Osteoblast (primary cell): ENCODE measurements around the gene TENM4. TPM values are rescaled to one million over a fixed set of nuclear protein-coding genes. Genes with fewer than 3 reads are reported as not detected.

ENCODE experiments used
- DNase-seq: peaks from one replicate; pipeline ENCODE4 v3.0.0; 2011; ENCODE audit warnings: low spot score, mixed read lengths; ENCODE audit not compliant: insufficient read length; ENCODE audit errors: missing footprints
- H2AFZ ChIP-seq: 2 replicates; pipeline ENCODE4 v1.6.0; 2011; ENCODE audit warnings: mild to moderate bottlenecking, low read length
- H3K27ac ChIP-seq: 2 replicates; pipeline ENCODE4 v1.5.1; 2011; ENCODE audit warnings: mild to moderate bottlenecking, low read depth, low read length, moderate library complexity
- H3K27me3 ChIP-seq: 2 replicates; pipeline ENCODE4 v1.6.0; 2012; ENCODE audit warnings: mild to moderate bottlenecking, control low read depth, inconsistent platforms, low read length, moderate library complexity; ENCODE audit not compliant: insufficient read depth
- H3K36me3 ChIP-seq: 2 replicates; pipeline ENCODE4 v1.5.1; 2011; ENCODE audit warnings: mild to moderate bottlenecking, low read length, control low read depth, moderate library complexity; ENCODE audit not compliant: insufficient read depth
- H3K4me1 ChIP-seq: 2 replicates; pipeline ENCODE4 v1.5.1; 2011; ENCODE audit warnings: mild to moderate bottlenecking, low read length, control low read depth, moderate library complexity; ENCODE audit not compliant: insufficient read depth
- H3K4me2 ChIP-seq: 2 replicates; pipeline ENCODE4 v1.6.0; 2011; ENCODE audit warnings: mild to moderate bottlenecking, low read length; ENCODE audit not compliant: insufficient read depth
- H3K4me3 ChIP-seq: fragments of 200-600 bp; sonication (generic); 3 replicates; pipeline ENCODE4 v1.5.1; 2012; ENCODE audit warnings: mild to moderate bottlenecking, low read length, inconsistent platforms; ENCODE audit not compliant: insufficient read depth
- H3K79me2 ChIP-seq: 2 replicates; pipeline ENCODE4 v1.6.0; 2012; ENCODE audit warnings: mild to moderate bottlenecking, low read length, control low read depth, inconsistent platforms; ENCODE audit not compliant: insufficient read depth
- H3K9me3 ChIP-seq: 2 replicates; pipeline ENCODE4 v1.5.1; 2011; ENCODE audit warnings: low read depth, low read length, control low read depth
- H4K20me1 ChIP-seq: 2 replicates; pipeline ENCODE4 v1.6.0; 2012; ENCODE audit warnings: mild to moderate bottlenecking, low read length, control low read depth; ENCODE audit not compliant: insufficient read depth
- CTCF ChIP-seq: IDR thresholded peaks from 2 replicates; pipeline ENCODE4 v1.5.1; 2011; ENCODE audit warnings: mild to moderate bottlenecking, low read depth, low read length, moderate library complexity; ENCODE audit errors: extremely low read depth
- total RNA-seq: library from RNA; depleted of rRNA; stranded (reverse); fragments of >200 nt; gene quantifications from 2 replicates; pipeline ENCODE4 v1.2.3, GENCODE V29; 2012

The TENM4 gene
- total RNA-seq, 1 donor, result 63.3 TPM

GRCh38 chr11:79066456-79067351 is 374.1 kb downstream of the TENM4 start:
- H3K9me3 ChIP-seq, result no peaks in the 10 kb centered on the region
- DNase-seq, result no peak
- H4K20me1 ChIP-seq, result no peaks in the 10 kb centered on the region
- H3K36me3 ChIP-seq, result no peaks in the 10 kb centered on the region
- no peak overlapping the region for H3K4me2 ChIP-seq
- H3K27me3 ChIP-seq, result no peaks in the 10 kb centered on the region
- no peak overlapping the region for H3K4me3 ChIP-seq
- no peak overlapping the region for H3K27ac ChIP-seq
- H3K4me1 ChIP-seq, result no peaks in the 10 kb centered on the region
- H3K79me2 ChIP-seq, result no peaks in the 10 kb centered on the region
- no peak for TF ChIP-seq CTCF
- H2AFZ ChIP-seq, result no peak overlapping the region

GRCh38 chr11:79062814-79063762 is 377.7 kb downstream of the TENM4 start:
- TF ChIP-seq CTCF, result peak; percentile 57
- Histone ChIP-seq H3K79me2 (no peaks in the 10 kb centered on the region), H4K20me1 (no peaks in the 10 kb centered on the region), H3K4me3 (no peak overlapping the region), H3K9me3 (no peaks in the 10 kb centered on the region), H3K4me2 (no peak overlapping the region), H3K27me3 (no peaks in the 10 kb centered on the region), H3K4me1 (no peaks in the 10 kb centered on the region), H2AFZ (no peak overlapping the region), H3K27ac (no peak overlapping the region), H3K36me3 (no peaks in the 10 kb centered on the region)
- peak; percentile 93 for DNase-seq

- H3K9me3 ChIP-seq, result no peaks in the 10 kb centered on the region
- H3K4me3 ChIP-seq, result no peak overlapping the region
- TF ChIP-seq CTCF, result no peak
- H3K27ac ChIP-seq, result no peak overlapping the region
- H2AFZ ChIP-seq, result no peak overlapping the region
- peaks cover 16% of the 10 kb centered on the region for H3K4me1 ChIP-seq
- no peaks in the 10 kb centered on the region for H4K20me1 ChIP-seq
- no peaks in the 10 kb centered on the region for H3K79me2 ChIP-seq
- no peaks in the 10 kb centered on the region for H3K27me3 ChIP-seq
- DNase-seq, result no peak
- no peak overlapping the region for H3K4me2 ChIP-seq
- H3K36me3 ChIP-seq, result no peaks in the 10 kb centered on the region
Observed at GRCh38 chr11:79060081-79060953, 380.5 kb downstream of the TENM4 start.
